HG03378 (cell line): ENCODE measurements around the gene GRM4.
"Not testable (repeated sequence)": the region's sequence is repeated elsewhere in the genome, so short reads cannot be mapped to it uniquely, and the experiment has no call there.

ENCODE experiments used
- ATAC-seq: cut with Tn5 transposase; IDR thresholded peaks from one replicate; pipeline ENCODE4 v1.9.1; 2021; ENCODE audit warnings: mild to moderate bottlenecking, moderate library complexity; ENCODE audit not compliant: unreplicated experiment

The GRM4 gene

DNA sequence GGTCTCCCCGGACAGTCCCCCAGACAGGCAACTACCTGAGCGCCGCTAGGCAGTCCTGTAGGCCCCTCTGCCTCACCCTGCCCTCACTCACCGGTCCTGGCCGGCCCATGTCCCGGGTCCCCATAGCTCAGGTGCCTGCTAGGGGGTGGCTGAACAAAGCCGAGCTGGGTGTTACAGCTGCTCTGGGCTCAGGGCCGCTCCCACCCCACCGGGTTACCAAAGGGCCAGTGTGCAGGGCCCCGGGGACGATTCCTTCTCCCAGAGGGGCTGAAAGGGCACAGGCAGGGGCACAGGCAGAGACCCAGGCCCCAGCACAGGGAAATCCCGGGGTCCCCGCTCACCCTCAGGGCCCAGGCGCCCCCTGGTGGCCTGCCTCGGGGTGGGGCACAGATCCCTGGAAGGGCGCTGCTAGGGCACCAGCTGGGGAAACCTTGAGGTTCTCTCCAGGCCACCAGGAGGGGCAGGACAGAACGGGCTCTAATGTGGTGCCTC, 118.4 kb downstream of the GRM4 start:
- no peak for ATAC-seq

DNA sequence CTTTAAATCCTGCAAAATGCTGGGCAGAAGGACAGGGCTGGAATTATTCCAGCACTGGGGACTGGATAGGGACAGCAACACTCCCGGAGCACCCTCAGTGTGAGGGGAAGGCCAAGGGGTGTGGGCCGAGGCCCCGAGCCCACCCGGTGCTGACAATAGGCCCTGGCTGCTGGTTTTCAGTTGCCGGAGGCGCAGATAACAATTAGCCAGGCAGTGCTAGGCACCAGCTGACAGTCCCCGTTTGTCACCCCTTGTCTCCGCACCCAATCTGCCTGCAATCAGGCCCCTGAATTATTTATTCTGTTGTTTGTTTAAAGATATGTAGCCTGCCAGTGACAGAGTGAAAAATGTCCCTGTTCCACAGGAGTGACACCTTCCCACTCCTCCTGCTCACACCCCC, 120.0 kb downstream of the GRM4 start:
- ATAC-seq, result no peak

DNA sequence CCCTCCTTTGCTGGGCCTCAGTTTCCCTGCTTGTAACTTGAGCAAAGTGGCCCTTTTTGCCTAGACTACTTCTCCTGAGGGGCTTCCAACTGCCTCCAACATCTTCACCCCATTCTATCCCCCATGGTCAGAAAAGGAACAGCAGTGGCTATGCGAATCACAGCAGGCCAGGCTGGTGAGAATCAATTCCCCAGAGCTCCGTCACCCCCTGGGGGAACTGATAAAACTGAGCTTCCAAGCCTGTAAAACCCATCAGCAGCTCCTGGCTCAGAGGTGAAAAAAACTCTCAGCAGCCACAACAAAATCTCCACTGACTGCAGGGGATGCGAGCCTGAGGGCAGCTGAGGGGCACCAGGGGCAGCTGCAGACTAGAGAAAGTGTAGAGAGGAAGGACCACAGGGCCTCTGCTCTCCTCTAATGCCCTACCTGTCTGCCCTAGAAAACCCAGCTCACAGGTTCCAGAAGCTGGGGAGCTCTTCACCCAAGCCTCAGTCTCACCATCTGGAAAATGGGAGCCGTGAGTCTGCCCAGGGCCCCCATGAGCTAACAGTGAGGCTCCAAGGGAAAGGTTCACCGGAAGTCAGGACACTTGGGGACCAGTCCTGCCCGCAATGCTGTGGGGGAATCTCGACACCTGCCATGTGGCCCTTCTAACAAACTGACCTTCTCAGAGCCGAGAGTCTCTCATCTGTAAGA, 120.6 kb downstream of the GRM4 start:
- ATAC-seq, result no peak

DNA sequence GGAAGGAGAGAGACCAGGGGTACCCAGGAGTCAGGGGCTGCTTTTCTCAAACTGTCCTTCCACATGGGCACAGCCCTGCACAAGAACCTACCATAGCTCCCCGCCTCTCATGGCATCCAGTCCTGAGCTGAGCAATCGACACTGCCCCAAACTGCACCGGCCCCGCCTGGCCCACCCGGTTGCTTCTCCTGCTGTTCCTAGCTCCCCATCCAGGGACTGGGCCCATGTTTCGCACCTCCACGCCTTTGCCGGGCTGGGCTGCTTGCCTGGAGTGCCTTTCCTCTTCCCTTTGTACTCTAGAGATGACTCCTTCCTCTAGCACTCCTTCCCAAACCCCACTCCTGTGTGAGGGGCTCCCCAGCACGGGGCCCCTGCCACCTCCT, 123.0 kb downstream of the GRM4 start:
- ATAC-seq, result no peak

DNA sequence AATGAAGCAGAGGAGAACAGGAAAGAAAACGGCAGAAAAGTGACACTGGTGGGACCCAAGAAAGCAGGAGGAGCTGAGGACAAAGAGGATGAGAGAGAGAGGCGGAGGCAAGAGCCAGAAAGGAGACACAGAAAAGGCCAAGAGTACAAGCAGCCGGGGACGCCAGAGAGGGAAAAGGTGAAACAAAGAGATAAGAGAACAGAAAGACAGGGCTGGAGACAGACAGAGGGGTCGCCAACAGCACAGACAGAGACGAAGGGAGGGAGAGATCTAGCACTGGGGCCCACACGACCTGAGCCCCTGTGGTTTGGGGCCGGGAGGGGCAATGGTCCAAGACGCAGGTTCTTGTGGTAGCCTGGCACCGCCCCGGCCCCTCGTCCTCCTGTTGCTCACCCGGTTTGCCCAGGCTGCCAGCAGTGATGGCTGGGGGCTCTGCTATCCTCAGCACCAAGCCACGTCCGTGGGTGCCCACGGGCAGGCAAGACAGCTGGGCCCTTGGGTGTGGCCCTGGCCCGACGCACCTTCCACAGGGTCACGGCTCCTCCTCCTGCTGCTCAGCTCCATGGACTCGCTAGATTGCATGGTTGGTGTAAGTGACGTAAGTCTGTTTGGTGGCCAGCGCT, 123.5 kb downstream of the GRM4 start:
- no peak for ATAC-seq

DNA sequence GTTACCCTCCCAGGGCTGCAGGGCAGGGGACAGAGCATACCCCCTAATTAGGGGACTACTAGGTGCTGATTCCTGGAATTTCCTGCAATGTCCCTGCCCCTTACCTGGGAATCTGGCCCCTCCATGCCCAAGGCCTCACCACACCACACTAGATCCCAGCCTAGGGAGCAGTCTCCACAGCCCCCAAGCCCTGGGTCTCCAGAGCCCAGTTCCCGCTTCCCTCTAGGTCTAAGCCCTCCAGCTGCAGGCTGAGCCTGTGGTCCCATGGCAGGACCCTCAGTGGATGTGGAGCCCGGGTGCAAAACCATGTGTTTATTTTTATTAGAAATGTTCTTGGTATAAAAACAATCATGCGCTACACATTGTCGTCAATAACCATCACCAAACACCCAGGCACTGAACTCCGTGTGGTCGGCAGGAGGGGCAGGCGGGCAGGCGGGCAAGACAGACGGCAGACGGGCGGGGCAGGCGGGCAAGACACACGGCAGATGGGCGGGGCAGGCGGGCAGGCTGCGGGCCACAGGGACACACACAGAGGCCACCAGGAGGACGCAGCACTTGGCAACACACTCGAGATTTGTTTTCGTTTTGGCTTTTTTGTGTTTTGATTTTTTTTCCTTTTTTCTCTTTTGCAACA, 124.2 kb downstream of the GRM4 start:
- no peak for ATAC-seq

DNA sequence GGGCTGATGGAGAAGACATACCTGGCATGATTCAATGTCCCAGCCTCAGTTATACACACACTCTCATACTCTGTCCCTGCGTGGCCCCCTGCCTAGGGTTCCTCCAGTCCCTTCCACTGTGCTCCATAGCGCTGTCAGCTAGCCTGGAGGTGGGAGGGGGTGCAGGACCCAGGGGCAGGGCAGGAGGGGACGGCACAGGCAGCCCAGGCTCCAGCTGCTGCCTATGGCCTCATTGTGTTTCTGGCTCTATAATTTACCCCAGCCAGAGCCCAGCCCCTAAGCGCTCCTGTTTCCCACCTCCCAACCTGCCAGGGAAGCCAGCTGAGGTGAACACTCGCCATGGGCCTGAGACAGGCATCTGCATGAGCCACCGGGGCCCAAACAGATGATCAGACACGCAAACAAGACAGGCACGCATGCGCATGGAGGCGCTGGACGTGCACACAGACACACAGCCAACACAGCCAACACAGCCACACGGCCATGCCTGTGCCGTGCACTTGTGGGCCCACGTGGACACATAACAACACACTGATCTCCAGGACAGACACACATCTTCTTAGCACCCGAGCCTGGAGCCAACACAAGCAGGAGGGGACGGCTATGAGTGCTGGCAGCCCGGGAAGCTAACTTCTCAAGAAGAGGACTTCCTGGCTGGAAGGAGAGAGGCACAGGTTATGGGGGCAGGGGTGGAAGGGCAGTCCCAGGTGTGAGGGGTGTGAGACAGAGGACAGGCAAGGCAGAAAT, 124.9 kb downstream of the GRM4 start:
- no peak for ATAC-seq

DNA sequence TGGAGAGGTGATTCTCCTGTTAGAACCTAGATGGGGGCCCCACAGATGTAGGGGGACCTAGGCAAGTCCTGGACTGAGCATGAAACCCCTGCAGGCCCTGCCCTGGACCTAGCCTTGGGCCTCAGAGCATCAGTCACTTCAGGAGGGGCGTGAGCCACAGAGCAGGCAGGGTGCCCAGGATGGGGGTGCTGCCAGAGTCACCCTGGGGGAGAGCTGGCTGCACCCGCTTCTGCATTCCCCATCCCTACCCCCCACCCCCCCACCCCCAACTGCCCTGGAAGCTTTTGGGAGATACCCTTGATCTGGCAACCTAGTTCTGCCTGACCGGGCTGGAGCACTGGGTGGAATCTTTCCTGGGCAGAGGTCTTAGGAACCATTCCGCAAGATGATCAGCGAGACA, 125.6 kb downstream of the GRM4 start:
- no peak for ATAC-seq

DNA sequence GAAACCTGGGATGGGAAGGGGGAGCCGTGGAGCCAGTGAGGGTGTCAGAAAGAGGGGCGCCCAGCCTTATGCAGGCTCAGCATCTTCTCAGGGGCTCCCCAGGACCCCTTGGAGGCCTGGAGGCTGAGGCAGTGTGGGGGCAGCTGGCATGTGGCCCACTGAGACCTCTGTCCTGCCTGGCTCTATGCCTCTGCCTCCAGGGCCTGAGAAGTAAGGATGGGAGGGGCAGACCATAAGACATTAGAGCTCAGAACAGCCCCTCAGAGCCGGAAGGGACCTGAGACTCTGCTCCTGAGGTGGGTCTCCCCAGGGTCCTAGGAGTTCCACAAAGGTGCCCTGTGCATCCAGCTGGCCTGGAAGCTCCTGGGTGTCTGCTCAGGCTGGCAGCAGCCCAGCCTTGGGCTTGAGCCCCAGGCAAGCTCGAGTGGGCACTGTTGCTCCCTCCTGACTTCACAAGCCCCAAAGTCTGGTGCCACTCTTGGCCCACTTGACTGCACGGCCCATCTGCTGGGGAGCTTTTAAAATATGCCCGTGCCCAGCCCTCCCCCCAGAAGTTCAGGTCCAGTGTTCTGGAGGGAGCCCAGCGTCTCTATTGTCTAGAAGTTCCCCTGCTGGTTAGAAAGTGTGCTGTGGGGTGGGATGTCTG, 126.8 kb downstream of the GRM4 start:
- no peak for ATAC-seq

DNA sequence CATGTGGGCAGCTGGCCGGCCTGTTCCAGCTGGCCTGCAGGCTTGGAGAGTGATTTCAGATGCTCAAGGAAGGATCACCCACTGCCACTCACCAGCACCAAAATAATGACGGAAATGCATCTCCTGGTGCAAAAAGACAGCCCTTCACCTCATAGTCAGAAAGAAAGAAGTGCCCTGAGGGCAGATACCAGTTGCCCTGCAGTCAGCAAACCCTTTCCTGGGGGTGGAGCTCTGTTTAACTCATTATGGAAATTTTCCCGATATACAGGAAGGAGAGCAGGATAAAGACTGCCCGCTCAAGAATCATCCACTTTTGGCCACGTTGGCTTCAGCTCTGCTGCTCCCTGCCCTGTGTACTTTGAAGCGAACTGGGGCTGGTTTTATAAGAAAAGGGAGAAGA, 127.9 kb downstream of the GRM4 start:
- ATAC-seq, result no peak

DNA sequence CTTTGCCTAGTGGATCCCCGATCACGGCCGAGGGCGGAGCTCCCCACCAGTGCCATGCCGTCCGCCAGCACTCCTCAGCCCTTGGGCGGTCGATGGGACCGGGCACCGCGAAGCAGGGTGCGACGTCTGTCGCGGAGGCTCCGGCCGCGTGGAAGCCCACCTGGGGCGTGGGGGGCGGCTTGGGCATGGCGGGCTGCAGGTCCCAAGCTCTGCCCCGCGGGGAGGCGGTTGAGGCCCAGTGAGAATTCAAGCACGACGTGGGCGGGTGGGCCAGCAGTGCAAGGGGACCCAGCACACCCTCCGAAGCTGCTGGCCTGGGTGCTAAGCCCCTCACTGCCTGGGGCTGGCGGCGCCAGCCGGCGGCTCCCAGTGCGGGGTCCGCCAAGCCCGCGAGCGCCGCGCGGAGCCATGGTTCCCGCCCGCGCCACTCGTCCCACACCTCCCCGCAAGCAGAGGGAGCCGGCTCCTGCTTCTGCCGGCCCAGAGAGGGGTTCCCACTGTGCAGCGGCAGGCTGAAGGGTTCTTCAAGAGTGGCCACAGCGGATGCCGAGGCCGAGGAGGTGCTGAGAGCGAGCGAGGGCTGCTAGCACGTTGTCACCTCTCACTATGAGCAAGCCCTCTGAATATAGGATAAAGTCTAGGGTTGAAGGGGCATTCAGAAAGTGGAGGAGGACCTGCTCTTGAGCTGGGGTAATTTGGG, 128.6 kb downstream of the GRM4 start:
- no peak for ATAC-seq

DNA sequence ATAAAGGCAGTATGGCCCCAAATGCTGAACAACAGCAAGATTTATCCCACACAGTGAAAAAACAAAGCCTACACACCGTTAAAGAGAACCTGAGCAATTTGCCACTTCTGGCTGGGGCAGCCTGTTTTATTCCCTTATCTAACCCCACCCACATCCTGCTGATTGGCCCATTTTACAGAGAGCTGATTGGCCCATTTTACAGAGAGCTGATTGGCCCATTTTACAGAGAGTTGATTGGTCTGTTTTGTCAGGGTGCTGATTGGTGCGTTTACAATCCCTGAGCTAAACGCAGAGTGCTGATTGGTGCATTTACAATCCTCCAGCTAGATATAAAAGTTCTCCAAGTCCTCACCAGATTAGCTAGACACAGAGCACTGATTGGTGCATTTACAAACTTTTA, 129.3 kb downstream of the GRM4 start:
- ATAC-seq, result not testable (repeated sequence)

DNA sequence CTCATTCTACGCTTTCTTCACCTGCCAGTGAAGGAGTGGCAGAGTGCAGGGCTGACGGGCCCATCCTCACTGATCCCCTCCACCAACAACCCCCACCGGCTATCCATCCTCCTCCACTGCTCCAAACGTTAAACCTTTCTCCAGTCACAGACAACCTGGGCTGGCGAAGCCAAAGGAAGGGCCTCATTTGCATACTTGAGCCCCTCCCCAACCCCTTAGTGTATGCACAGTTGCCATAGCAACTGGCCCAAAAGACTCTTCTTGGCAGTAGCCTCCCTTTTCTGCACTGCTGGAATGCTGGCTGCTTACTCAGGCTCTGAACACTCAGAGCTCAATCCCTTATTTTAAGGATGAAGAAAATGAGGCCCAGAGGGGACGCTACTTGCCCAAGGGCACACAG, 130.3 kb downstream of the GRM4 start:
- ATAC-seq, result no peak

DNA sequence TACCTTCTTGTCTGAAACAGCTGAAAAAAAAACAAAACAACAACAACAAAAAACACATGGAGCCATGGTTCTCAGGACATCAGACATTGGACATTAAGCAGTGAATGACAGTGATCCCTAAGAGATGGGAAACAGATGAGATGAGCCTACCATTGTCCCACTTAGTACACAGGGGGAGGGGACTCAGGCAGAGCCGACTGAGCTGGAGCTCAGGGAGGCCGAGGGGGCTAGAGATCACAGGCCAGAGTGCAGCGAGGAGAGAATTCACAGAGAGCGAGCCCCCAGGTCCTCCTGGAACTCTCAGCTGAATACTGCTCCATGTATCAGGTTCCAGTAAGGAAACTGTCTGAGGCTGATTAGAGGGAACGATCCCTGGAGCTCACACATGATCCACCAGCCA, 134.6 kb downstream of the GRM4 start:
- no peak for ATAC-seq

DNA sequence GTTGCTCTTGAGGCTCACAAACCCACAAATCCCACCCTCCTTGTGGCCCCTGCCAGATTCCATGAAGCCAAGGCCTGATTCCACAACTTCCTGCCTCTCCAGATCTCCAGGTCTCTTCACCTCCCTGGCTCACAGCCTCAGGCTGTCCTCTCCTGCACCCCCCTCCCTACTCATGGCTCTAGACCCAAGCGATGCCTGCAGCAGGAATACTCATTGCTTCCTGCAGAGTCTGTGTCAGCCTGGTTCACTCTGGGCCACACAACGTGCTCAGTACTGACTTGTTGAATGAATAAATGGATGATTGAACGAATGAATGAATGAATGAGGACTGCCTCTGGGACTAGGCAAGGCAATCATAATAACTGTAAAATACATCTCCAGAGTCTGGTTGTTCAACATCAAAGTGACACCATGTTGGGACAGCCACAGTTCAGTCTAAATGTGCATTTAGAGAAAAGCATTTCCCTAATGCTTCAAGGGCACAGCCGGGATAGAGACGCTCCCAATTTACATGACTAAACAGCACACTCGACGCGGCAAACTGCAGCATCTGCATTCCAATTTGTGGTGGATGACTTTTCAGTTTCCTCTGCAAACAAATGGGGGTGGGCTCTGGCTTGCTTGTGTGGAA, 139.9 kb downstream of the GRM4 start:
- ATAC-seq, result no peak

DNA sequence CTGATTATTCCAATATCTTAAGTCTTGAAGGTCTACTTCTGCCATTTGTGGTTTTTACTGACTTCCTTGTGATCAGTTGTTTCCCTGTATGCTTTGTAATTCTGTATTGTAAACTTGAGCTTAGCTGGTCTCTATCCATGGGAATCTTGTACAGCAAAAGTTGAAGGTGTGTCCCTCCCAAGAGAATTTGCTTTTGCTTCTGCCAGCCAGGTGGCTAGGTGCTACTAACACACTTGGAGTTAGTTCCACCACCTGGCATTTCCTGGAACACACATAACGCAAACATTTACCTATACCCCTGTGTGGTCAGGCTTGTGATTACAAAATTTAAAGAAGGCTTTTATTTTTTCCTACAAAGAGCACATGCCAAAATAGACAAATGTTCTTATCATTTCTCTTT, 141.2 kb downstream of the GRM4 start:
- ATAC-seq, result no peak

DNA sequence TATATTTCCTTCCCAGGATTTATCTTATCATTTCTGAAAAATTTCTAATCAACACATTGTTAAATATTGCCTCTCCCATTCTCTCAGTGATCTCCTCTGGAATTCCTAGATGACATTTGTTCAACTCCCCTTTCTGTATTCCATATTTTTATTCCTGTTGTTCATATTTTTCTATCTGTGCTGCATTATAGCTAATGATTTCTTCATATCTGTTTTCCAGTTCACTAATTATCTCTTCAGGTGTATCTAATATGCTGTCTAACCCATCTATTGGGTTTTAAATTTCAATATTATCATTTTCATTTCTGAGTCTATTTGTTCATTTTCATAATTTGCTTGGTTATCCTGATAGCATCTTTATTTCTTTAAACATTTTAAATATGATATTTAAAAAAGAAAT, 141.9 kb downstream of the GRM4 start:
- no peak for ATAC-seq

DNA sequence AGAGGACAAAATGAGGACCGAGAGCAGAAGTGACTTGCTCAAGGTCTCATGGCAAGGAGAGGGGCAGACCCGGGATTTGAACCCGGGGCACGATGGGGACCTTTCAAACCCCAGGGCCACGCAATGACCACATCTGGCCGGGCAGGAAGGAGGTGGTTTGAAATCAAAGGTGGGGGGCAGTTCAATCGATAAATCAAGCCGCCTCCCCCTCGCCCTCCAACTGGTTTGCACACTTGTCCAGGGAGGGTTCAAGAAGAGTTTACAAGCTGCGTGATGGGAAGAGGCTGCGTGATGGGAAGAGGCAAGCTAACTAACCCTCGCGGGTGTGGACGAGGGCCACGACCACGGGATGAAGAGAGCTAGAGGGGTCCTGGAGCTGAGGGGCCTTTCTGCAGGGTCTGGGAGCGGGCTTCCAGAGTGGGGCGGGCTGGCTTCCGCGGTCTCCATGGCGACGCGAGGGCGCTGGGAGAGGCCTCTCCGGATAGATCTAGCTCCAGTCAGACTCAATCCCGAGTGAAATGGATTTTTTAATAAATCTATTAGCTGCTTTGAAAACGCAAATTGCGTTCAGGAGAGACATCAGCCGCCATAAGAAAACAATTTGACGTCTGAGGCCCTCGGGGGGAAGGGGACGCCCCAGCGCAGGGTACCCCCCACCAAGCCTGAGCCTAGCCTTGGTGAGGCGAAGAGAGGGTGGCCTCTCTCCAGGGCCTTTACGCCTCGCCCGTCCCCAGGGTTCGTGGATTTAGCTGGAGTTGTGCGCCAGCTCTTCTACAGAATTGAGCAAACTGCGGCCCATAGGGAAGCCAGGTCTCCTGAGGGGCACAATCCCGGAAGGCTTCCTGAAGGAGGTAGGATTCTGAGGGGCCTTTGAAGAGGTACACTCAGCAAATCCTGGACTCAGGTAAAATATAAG, 143.9 kb downstream of the GRM4 start:
- ATAC-seq, result no peak

DNA sequence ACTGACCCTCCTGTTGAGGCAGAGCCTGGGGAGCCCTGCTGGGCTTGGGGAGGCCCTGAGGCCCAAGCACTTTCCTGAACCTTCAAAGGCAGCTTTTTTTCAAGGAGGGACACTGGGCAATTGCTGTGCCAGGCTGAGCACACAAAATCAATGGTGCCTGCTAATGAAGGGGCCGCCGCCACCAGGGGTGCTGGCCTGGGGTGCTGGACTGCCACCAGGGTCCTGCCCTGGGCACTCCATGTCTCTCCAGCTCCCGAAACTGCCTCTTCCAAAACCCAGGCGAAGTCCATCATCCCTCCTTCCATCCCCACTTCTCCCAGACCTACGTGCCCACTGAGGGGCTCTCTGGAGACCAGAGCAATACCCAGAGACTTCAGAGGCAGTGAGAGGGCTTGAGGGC, 145.6 kb downstream of the GRM4 start:
- no peak for ATAC-seq
